ENCODE data around the gene SLC22A4. TPM values are rescaled to one million over a fixed set of nuclear protein-coding genes. Genes with fewer than 3 reads are reported as not detected.

The SLC22A4 gene
- total and polyA plus RNA-seq, 2 experiments from 2014 or later, result 24.0 to 26.0 TPM

- in situ Hi-C loops (cut with MboI), result no loop called here
- H3K79me2 ChIP-seq (ENCODE audit: insufficient read depth), result no peaks in the 10 kb centered on the region
- H3K4me3 ChIP-seq, result no peak overlapping the region
- no peak for TF ChIP-seq EZH2 (IDR thresholded peaks at IDR 0.05; ENCODE audit: insufficient read depth, poor library complexity, severe bottlenecking)
- no peaks in the 10 kb centered on the region for H3K36me3 ChIP-seq (ENCODE audit: low read depth)
- no peak overlapping the region for H3K27ac ChIP-seq
- H3F3A ChIP-seq (ENCODE audit: insufficient read depth), result no peaks in the 10 kb centered on the region
- H3K27me3 ChIP-seq (replicated peaks; ENCODE audit: insufficient read depth), result no peaks in the 10 kb centered on the region
- H3K4me2 ChIP-seq (ENCODE audit: unreplicated experiment), result no peak overlapping the region
- no peaks in the 10 kb centered on the region for H3K9me2 ChIP-seq (ENCODE audit: insufficient read depth)
- no peak for DNase-seq
- H2AFZ ChIP-seq, result no peak overlapping the region
- H4K20me1 ChIP-seq (ENCODE audit: insufficient read depth), result no peaks in the 10 kb centered on the region
- no peak overlapping the region for H3K9ac ChIP-seq
- H3K9me3 ChIP-seq (ENCODE audit: low read depth), result no peaks in the 10 kb centered on the region
- peaks cover 5% of the 10 kb centered on the region; the same call in 1 of the 2 replicates for H3K4me1 ChIP-seq (ENCODE audit: insufficient read depth)
These were observed 78.3 kb downstream of the SLC22A4 start for GRCh38 chr5:132372542-132372941.

GRCh38 chr5:132375957-132376356 lies 81.8 kb downstream of the SLC22A4 start:
- Histone ChIP-seq H3K79me2 (ENCODE audit: insufficient read depth) (no peaks in the 10 kb centered on the region), H3K4me2 (ENCODE audit: unreplicated experiment) (no peak overlapping the region), H2AFZ (no peak overlapping the region), H3K27me3 (replicated peaks; ENCODE audit: insufficient read depth) (no peaks in the 10 kb centered on the region), H3K9ac (no peak overlapping the region), H3K27ac (no peak overlapping the region), H3F3A (ENCODE audit: insufficient read depth) (no peaks in the 10 kb centered on the region), H3K9me3 (ENCODE audit: low read depth) (no peaks in the 10 kb centered on the region), H3K4me1 (ENCODE audit: insufficient read depth) (no peaks in the 10 kb centered on the region), H3K36me3 (ENCODE audit: low read depth) (no peaks in the 10 kb centered on the region), H3K4me3 (no peak overlapping the region), H3K9me2 (ENCODE audit: insufficient read depth) (no peaks in the 10 kb centered on the region), H4K20me1 (ENCODE audit: insufficient read depth) (no peaks in the 10 kb centered on the region)
- 92 to 93% methylated on average over 3 of the region's 3 CpGs for WGBS, 2 experiments (ENCODE audit: low coverage in 1 of 2, low lambda C conversion rate in 2 of 2, missing lambda C conversion rate in 2 of 2)
- DNase-seq, result no peak
- in situ Hi-C loops (cut with MboI), result loop anchor here (25.0 kb wide), 2 partner anchors 336 to 436 kb away; partner anchors contain the start of gene SOWAHA
- TF ChIP-seq EZH2 (IDR thresholded peaks at IDR 0.05; ENCODE audit: insufficient read depth, poor library complexity, severe bottlenecking) (no peak), EZH2phosphoT487 (IDR thresholded peaks at IDR 0.05; ENCODE audit: insufficient read depth, low read depth) (no peak)

DNA sequence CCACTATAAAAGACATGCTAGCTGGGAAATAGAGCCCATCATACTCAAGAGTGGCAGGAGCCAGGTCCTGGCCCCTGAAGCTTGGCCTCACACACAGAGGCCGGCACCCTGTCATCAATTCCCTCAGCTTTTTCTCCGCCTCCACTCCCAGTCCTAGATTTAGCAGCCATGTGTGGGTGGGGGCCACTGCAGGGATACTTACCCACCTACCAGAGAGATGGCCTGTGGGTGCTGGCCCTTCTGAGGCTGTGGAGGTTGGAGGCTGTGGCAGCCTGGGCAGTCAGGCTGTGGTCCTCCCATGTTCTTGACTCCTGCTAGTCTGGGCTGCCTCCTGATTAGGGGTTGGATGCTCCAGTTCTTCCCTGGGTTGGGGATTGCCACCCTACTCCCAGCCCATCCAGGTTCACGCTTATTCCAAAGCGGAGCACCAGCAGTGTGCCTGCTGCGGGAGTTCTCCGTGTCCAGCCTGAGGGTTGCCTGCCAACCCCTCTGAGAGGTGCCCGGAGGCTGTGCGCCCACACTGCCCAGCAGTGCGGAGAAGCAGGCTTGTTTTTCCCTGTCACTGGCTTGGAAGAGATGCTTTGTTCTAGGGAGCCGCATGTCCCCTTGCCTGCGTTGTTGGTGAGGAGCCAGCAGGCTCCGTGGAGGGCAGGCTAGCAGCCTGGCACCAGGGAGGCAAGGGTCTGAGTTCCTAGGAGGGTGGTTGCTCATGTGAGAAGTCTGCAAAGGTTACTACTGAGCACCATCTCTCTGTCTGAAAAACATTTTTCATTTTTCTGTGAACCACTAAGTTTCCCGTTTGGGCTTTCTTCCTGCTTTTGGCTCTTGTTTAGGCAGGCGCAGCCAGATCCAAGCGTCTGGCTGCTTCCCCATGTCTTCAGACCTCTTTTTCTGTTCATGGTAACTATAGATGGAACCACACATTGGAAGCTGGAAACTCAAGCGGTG lies 82.8 kb downstream of the SLC22A4 start:
- Histone ChIP-seq H3K27me3 (replicated peaks; ENCODE audit: insufficient read depth) (no peaks in the 10 kb centered on the region), H3K9me2 (ENCODE audit: insufficient read depth) (no peaks in the 10 kb centered on the region), H3K4me2 (ENCODE audit: unreplicated experiment) (no peak overlapping the region), H3K27ac (no peak overlapping the region), H2AFZ (no peak overlapping the region), H3F3A (ENCODE audit: insufficient read depth) (no peaks in the 10 kb centered on the region), H4K20me1 (ENCODE audit: insufficient read depth) (no peaks in the 10 kb centered on the region), H3K9me3 (ENCODE audit: low read depth) (no peaks in the 10 kb centered on the region), H3K4me3 (no peak overlapping the region), H3K79me2 (ENCODE audit: insufficient read depth) (no peaks in the 10 kb centered on the region), H3K9ac (no peak overlapping the region), H3K36me3 (ENCODE audit: low read depth) (no peaks in the 10 kb centered on the region), H3K4me1 (ENCODE audit: insufficient read depth) (no peaks in the 10 kb centered on the region)
- in situ Hi-C loops (cut with MboI), result loop anchor here (25.0 kb wide), 2 partner anchors 335 to 435 kb away; partner anchors contain the start of gene SOWAHA
- WGBS, 2 experiments (ENCODE audit: low coverage in 1 of 2, low lambda C conversion rate in 2 of 2, missing lambda C conversion rate in 2 of 2), result 53 to 55% methylated on average over 16 of the region's 16 CpGs
- TF ChIP-seq EZH2 (IDR thresholded peaks at IDR 0.05; ENCODE audit: insufficient read depth, poor library complexity, severe bottlenecking) (no peak), EZH2phosphoT487 (IDR thresholded peaks at IDR 0.05; ENCODE audit: insufficient read depth, low read depth) (no peak)
- DNase-seq, result no peak

DNA sequence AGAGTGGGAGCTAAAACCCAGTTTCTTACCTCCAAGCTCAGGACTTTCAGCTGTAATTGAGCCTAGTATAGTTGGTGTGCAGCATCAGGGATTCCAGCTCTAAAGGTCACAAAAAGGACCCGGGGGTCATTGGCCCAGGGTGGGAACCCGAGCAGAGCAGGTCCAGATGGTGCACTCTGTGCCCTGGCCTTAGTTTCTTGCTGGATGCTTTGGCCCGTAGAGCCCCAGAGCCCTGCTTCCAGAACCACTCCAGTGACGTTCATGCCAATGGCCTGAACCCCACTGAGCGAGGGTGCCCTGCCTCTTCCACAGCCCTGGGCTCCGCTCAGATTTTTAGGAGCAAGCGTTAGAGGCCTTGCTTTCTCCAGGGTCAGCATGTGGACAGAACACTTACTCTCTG lies 83.5 kb downstream of the SLC22A4 start:
- no peaks in the 10 kb centered on the region for H3K4me1 ChIP-seq (ENCODE audit: insufficient read depth)
- H3K9ac ChIP-seq, result no peak overlapping the region
- H3K79me2 ChIP-seq (ENCODE audit: insufficient read depth), result no peaks in the 10 kb centered on the region
- H3K9me3 ChIP-seq (ENCODE audit: low read depth), result no peaks in the 10 kb centered on the region
- H3K36me3 ChIP-seq (ENCODE audit: low read depth), result no peaks in the 10 kb centered on the region
- in situ Hi-C loops (cut with MboI), result loop anchor here (25.0 kb wide), 2 partner anchors 335 to 435 kb away; partner anchors contain the start of gene SOWAHA
- H2AFZ ChIP-seq, result no peak overlapping the region
- no peaks in the 10 kb centered on the region for H4K20me1 ChIP-seq (ENCODE audit: insufficient read depth)
- no peak for TF ChIP-seq EZH2 (IDR thresholded peaks at IDR 0.05; ENCODE audit: insufficient read depth, poor library complexity, severe bottlenecking)
- no peak for TF ChIP-seq EZH2phosphoT487 (IDR thresholded peaks at IDR 0.05; ENCODE audit: insufficient read depth, low read depth)
- H3K4me3 ChIP-seq, result no peak overlapping the region
- H3K4me2 ChIP-seq (ENCODE audit: unreplicated experiment), result no peak overlapping the region
- no peaks in the 10 kb centered on the region for H3K27me3 ChIP-seq (replicated peaks; ENCODE audit: insufficient read depth)
- no peaks in the 10 kb centered on the region for H3K9me2 ChIP-seq (ENCODE audit: insufficient read depth)
- H3K27ac ChIP-seq, result no peak overlapping the region
- H3F3A ChIP-seq (ENCODE audit: insufficient read depth), result no peaks in the 10 kb centered on the region
- WGBS, 2 experiments (ENCODE audit: low coverage in 1 of 2, low lambda C conversion rate in 2 of 2, missing lambda C conversion rate in 2 of 2), result 76 to 78% methylated on average over 7 of the region's 7 CpGs
- no peak for DNase-seq

Data from GM23248 (cell line).